IPS-11a (cell line): ENCODE measurements around the gene ABCD1.
A peak's percentile ranks its signal among the peaks of the same experiment; 100 is the strongest.
"Not testable (repeated sequence)": the region's sequence is repeated elsewhere in the genome, so short reads cannot be mapped to it uniquely, and the experiment has no call there.

Experiments used
- H3K4me3 ChIP-seq: one replicate; pipeline ENCODE4 v1.5.1; 2013; ENCODE audit warnings: low read depth, low read length, control low read depth

Gene ABCD1

DNA sequence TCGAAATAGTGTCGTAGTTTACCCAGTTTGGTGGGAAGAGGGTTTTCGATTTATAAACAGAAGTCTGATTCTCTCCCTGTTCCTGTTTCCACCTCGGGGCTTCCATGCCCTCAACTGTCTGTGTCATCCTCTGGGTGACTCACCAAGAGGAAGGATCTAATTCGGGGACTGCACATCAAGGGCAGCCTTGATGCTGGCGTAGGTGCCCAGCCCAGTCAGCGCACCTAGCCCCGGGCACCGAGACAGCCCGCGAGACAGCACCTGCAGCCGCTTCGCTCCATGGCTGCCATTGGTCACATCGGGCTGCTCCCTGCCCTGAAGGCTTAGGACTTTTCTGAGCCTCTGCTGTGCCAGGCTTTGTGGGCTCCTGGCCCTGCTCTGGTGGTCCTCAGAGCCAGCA is 7.7 kb downstream of the ABCD1 start:
- no peak overlapping the region for H3K4me3 ChIP-seq

DNA sequence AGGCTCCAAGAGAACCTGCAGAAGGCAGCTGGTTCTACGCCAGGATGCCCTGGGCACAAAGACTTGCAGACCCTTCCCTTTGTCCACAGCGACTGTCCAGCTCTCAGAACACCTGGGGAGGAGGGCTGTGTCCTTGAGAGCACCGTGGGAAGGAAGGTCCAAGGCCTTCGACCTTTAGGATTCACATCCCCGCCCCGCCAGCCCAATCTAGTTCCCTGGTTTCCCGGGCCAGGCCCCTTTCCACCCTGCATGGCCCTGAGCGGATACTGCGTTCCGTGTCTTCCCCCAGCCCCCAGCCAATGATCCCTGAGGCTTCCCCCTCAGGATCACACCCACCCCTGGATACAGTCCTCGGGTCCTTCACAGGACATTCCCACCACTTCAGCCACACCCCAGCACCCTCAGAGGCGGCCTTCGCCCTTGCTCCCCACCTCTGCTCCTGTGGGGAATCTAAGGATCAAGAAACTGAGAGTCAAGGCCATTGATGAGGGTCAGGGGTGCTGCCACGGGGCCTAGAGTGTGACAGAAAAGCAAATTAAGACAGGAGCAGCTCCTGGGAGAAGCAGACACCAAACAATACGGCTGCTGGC is 9.1 kb downstream of the ABCD1 start:
- no peak overlapping the region for H3K4me3 ChIP-seq

DNA sequence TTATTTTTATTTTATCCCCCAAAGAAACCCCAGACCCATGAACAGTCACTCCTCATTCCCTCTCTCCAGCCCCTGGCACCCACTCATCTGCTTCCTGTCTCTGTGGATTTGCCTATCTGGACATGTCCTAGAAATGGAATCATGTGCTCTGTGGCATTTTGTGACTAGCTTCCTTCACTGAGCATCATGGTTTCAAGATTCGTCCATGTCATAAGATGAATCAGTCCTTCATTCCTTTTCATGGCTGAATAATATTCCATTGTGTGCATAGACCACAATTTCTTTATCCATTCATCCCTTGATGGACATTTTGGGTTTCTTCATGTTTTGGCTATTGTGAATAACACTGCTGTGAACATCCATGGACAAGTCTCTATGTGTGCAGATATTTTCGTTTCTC is 10.2 kb downstream of the ABCD1 start:
- no peak overlapping the region for H3K4me3 ChIP-seq

DNA sequence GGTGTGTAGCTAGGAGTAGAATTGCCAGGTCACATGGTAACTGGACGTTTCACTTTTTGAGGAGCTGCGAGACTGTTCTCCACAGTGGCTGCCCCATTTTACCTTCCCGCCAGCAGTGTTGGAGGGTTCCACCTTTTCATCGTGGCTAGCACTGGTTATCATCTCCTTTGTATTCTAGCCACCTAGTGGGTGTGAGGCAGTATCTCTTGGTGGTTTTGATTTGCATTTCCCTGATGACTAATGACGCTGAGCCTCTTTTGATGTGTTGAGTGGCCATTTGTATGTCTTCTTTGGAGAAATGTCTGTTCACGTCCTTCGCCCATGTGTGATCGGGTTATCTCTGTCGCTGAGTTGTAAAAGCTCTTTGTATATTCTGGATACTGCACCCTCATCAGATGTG is 10.6 kb downstream of the ABCD1 start:
- no peak overlapping the region for H3K4me3 ChIP-seq

DNA sequence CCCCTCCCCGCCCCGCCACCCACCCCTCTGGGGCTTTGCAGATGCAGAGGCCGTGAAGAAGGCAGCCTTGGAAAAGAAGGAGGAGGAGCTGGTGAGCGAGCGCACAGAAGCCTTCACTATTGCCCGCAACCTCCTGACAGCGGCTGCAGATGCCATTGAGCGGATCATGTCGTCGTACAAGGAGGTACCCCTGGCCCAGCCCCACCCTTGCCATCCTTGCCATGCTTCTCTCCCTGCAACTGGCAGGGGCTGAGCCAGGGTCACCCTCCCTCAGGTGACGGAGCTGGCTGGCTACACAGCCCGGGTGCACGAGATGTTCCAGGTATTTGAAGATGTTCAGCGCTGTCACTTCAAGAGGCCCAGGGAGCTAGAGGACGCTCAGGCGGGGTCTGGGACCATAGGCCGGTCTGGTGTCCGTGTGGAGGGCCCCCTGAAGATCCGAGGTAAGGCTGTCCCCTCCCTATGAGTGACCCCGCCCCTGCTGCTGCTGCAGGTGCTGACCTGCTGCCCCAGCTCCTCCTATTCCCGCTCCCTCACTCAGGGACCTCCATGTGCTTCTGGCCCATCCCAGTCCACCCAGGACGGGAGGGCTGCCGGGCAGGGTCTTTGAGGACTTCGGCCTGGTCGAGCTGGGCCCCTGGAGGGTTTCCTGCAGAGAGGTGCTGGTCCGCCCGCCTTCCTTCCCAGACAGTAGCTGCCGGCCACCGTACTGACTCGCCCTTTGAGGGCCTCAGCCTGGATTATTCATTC is 11.6 kb downstream of the ABCD1 start:
- H3K4me3 ChIP-seq: no peak overlapping the region

DNA sequence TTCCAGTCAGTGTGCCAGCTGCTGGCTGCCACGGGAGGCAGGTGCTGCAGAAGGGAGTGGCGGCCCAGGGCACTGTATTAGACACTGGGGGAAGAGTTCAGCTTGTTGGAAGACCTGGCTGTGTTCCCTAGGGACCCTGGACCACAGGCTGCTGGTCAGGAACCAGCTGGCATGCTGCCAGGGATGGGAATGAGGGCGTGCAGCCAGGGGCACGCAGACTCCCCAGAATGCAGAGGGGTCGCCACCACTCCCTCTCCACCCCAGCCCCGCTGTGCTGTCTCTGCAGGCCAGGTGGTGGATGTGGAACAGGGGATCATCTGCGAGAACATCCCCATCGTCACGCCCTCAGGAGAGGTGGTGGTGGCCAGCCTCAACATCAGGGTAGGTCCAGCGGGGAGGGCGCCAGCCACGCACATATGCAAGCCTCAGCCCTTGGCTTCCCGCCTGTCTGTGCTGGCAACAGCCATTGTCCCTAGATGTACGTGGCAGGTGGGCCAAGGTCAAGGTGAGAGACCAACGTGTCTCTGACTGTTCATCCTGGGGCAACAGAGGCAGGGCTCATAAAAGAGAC is 12.3 kb downstream of the ABCD1 start:
- H3K4me3 ChIP-seq: no peak overlapping the region

DNA sequence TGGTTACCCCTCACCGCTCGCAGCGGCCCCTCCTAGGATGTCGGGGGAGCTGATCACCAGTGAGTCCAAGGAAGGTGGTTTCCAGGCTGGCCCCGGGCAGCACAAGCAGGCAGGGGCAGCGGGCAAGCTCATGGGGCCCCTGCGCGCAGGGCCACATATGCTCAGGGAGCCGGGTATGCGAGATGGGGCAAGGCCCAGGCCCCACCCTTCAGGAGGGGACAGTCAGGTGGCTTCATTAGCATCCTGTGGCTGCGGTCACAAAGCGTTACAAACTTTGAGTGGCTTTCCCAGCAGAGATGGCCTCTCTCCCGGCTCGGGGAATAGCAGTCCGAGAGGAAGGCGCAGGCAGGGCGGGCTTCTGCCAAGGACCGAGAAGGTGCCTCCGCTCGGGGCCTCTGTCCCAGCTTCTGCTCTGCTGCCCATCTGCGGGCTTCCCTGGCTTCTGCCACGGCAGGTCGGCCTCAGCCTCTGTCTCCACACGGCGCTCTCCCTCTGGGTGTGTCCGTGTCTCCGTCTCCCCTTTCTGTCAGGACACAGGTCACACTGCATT is 13.5 kb downstream of the ABCD1 start:
- H3K4me3 ChIP-seq: no peak overlapping the region

DNA sequence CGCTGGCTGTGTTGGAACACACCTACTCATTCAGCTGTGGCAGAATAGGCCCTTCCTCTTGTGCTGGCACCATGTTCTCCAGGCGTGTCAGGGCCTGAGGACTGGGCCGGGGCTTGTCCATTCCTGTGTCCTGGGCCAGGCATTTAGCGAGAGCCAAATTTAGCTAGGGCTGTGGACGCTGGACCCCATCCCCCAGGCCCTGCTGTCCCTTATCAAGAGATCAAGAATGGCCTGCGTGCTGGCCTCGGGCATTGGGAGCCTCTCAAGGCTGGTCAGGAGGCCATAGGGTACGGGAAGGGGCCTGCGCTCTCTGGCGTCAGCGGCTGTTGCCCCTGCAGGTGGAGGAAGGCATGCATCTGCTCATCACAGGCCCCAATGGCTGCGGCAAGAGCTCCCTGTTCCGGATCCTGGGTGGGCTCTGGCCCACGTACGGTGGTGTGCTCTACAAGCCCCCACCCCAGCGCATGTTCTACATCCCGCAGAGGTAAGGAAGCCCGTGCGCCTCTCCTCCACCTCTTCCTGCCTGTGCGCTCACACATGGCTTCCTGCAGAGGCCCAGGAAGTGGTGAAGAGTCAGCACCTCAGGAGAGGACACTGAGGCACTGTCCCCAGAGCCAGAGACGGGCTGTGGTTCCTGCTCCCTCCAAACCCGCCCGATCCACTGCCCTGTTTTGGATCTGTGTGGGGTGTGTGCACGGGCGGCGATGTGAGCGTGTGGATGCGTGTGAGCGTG is 15.3 kb downstream of the ABCD1 start:
- H3K4me3 ChIP-seq: no peak overlapping the region

DNA sequence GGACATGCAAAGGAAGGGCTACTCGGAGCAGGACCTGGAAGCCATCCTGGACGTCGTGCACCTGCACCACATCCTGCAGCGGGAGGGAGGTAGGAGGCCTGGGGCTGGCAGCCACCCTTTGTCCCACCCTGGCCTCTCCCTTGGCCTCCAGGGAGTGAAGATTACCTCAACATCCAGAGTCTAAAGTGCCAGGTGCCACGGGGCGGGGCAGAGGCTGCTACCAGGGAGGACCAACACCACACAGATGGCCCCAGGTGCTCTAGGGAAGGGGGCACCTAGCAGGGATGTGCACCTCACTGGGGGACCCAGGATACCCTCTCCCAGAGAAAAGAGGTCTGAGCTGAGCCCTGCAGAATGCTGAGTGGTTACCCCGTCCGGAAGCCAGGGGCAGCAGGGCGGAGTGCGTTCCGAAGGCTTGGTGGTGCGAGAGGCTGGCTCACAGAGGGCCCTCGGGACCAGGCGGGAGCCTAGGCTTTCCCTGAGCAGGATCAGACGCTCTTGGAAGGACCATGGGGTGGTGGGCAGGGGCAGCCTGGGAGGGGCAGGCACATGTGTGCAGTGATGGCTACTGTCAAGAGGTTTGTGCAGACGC is 16.1 kb downstream of the ABCD1 start:
- H3K4me3 ChIP-seq: no peak overlapping the region

DNA sequence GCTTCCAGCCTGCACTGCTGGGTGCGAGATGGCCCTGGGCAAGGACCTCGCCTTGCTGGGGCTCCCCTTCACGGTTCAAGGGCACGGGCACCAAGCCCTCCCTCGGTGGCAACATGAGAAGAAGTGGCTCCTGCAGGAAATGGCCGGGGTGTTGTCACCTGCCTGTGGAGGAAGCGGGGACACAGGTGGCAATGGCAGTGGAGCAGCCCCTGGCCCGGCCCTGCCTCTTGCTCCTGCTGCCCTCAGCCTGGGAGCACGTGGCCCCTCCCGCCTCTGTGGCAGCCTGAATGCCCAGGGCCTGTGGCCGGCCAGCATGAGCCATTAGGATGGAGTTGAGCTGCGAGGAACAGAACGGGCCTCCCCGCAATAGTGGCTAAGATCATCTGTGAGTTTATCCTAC is 16.8 kb downstream of the ABCD1 start:
- no peak overlapping the region for H3K4me3 ChIP-seq

DNA sequence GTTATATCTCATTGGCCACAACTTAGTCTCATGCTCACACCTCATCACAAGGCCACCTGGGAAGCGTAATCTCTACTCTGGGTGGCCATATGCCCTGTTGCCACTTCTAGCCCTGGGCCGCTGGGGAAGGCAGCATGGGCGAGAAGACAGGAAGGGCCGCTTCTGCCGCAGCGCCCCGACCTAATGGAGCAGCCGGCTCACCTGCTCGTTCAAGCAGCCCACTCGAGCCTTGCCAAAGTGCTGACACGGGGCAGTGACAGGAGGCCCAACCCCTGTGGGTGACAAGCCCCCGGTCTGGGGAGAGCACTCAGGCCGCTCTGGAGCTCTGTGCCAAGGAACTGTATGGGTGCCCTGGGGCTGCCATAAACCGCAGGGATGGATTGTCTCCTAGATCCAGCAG is 17.5 kb downstream of the ABCD1 start:
- H3K4me3 ChIP-seq: not testable (repeated sequence)

DNA sequence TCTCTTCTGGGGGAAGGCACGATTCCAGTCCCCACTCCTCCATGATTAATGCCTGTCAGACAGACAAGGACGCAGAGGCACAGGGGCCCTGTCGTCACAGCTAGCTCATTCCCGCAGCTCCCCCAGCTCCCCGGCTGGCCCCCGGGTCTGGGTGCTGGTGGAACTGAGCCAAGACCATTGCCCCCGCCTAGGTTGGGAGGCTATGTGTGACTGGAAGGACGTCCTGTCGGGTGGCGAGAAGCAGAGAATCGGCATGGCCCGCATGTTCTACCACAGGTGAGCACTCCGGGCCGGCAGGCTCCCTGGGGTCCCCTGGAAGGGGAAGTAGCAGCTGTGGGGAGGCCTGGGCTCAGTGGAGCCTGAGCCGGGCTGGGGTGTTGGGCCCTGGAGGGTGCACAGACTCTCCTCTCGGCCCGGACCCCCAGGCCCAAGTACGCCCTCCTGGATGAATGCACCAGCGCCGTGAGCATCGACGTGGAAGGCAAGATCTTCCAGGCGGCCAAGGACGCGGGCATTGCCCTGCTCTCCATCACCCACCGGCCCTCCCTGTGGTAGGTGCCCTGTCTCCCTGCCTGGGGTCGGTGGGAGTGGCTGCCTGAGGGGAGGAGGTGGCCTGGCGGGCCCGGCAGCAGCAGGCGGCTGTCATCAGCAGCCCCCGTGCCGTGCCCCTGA is 18.3 kb downstream of the ABCD1 start:
- H3K4me3 ChIP-seq: not testable (repeated sequence)

DNA sequence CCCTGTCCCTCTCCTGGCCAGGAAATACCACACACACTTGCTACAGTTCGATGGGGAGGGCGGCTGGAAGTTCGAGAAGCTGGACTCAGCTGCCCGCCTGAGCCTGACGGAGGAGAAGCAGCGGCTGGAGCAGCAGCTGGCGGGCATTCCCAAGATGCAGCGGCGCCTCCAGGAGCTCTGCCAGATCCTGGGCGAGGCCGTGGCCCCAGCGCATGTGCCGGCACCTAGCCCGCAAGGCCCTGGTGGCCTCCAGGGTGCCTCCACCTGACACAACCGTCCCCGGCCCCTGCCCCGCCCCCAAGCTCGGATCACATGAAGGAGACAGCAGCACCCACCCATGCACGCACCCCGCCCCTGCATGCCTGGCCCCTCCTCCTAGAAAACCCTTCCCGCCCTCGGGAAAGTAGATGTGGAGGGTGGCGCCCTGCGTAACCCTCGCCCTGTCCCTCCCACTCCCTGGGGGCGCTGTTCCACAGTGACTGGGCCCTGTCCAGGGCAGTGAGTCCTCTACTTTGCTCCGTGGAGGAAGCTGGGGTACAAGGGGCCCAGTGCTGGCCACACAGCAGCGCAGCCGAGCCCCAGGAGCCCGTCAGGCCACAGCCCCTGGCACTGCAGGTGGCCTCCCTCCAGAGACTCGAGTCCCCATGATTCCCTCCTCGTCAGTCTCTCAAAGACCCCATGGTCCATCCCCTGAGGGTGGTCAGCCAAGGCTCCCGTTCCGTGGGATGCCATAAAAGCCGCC is 19.0 kb downstream of the ABCD1 start:
- peak overlapping the region; percentile 17 for H3K4me3 ChIP-seq

DNA sequence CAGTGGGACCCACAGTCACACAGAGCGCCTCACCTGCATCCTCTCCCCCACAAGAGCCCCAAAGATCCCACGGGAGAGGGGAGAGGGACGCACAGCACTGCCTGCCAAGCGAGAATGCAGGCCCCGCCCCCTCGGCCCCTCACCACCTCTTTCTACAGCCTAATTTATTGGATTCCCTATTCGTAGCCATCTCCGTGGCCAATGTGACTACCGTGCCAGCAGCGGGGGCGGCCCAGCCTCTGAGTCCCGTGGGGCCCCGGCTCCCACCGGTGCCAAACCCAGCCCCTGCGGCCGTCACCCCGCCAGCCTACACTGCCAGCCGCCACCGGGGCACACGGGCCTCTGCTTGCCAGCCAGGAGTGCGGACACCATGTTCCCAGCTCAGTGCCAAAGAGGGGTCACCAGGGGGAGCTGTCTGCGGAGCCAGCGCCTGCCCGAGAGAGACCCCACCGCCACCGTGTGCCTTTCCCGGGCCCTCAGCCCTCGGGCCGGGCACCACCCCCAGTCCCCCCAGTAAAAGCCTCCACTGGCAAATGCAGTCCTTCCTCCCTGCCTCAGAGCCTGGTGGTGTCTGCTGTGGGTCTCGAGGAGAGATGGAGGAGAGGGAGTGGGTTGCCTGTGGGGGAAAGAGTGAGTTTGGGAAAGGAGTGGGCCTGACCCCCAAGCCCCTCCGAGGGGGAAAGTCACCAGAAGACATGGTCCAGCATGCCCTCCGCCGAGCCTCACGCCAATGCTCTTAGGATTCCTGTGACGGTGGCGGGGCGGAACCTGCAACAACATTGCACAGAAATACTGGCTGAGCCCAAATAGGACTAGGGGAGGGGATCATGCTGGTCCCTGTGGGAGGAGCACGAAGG is 19.8 kb downstream of the ABCD1 start:
- H3K4me3 ChIP-seq: peak overlapping the region; percentile 17

DNA sequence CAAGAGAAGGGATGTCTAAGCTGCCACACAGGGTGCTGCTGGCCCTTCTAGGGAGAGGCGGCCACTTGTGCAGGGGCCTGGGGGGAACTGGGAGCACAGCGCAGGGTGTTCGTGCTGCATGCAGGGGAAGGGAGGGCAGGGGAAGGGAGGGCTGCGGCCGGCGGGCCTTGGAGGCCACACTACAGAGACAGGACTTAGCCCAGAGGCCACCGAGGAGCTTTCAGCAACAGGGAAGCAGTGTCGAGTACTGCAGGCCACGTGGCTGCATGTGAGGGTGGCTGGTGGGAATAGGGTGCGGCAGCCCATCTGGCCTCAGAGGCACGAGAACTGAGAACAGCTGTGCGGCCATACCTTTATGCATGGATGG is 20.4 kb downstream of the ABCD1 start:
- H3K4me3 ChIP-seq: not testable (repeated sequence)

DNA sequence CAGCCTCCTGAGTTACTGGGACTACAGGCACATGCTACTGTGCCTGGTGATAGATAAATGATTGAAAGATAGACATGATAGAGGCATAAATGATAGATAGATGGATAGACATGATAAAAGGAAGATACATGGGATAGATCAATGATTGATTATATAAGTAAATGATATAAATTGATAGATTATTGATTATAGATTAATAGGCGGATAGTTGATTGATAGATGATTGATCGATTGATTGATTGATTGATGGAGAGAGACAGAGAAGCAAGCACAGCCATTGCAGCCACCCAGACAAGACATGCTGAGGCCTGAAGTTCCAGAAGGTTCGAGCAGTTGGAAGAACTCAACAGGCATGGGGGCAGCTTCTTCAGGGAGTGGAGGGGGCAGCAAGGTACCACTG is 21.7 kb downstream of the ABCD1 start:
- no peak overlapping the region for H3K4me3 ChIP-seq

DNA sequence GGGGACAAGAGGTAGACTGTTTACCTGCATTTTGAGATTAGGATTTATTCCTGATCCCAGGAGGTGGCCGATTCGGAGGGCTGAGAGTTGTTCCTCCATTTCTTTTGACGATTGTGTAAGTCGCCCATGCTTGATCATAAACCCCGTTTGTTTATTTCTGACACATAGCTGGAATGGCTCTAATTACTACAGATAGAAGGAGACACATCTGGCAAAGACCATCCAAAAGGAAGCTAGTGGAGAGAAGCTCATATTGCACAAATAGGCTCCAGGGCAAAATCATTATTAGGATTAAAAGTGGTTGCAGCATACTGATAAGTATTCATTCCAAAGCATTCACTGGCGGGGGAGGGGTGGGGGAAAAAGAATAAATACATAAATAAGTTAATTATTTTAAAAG is 22.3 kb downstream of the ABCD1 start:
- not testable (repeated sequence) for H3K4me3 ChIP-seq

DNA sequence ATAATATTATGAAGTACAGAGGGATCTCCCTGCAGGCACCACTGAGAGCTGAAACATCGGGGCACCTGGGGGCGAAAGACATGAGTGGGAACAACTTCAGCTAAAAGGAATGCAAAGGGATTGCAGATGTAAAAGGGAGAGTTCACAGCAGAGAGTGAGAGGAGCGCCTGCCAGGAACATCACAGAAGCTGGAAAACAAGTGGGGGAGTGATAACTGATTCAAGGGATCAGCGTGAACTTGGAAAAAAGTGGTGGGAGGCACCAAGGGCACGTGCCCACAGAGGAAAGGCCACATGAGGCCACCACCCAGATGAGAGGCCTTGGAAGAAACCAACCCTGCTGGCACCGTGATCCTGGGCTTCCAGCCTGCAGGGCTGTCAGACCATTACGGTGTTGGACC is 24.4 kb downstream of the ABCD1 start:
- not testable (repeated sequence) for H3K4me3 ChIP-seq

DNA sequence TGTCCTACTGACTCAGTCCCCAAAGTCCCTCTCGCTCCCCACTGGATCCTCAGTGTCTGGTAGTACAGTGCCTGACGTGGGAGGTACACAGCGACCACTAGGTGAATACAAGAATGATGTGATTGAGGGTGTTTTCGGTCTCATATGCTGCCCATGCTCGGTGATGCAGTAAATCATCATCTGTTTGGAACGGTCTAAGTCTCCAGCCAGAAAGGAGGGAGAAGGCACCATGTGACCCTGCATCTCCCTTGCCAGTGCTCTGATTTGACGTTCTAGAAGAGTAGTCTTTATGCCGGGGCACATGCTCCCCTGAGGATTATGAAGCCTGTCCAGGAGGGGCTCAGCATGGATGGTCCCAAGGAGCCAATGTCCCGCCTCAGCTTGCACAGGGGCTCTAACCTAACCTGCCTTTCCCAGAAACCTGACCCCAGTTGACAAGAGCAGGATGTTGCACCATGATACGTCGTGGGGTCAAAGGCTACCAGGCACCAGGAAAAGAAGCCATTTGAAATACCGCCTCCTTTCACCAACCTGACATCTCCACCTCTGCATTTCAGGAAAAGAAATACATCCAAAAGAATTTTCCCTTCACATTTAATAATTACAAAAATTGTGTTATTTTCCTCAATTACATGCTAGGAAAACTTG is 25.6 kb downstream of the ABCD1 start:
- H3K4me3 ChIP-seq: no peak overlapping the region
